A549 (cell line): Measurements from ENCODE around the gene ZNF618.

Source experiments
- CHD4 ChIP-seq: fragments of 200-600 bp; sonication (generic); IDR thresholded peaks from 2 replicates; pipeline ENCODE4 v1.6.1; 2016; ENCODE audit warnings: antibody characterized with exemption, mild to moderate bottlenecking, borderline replicate concordance
- JUN ChIP-seq, 2 experiments: fragments of >200 bp; sonication (Bioruptor Twin); formaldehyde crosslinking; IDR thresholded peaks; 2 replicates in 1 of 2; 3 replicates in 1 of 2; pipeline ENCODE4 v1.6.1; 2016 to 2017
- MAZ ChIP-seq: fragments of 150-350 bp; IDR thresholded peaks from 2 replicates; pipeline ENCODE4 v1.6.1; 2014; ENCODE audit warnings: antibody characterized with exemption, low read depth, low read length, borderline replicate concordance
- MYC ChIP-seq: IDR thresholded peaks from 2 replicates; pipeline ENCODE4 v1.6.1; 2012; ENCODE audit warnings: mild to moderate bottlenecking, inconsistent platforms, low read length, improper control_type of control experiment, borderline replicate concordance
- NFE2L2 ChIP-seq: fragments of 150-350 bp; conservative IDR thresholded peaks from 2 replicates; pipeline ENCODE4 v1.6.1; 2014; ENCODE audit warnings: low read length
- POLR2A ChIP-seq: IDR thresholded peaks from 2 replicates; pipeline ENCODE4 v1.6.1; 2012; ENCODE audit warnings: mild to moderate bottlenecking, low read length
- RCOR1 ChIP-seq: fragments of 150-350 bp; IDR thresholded peaks from 2 replicates; pipeline ENCODE4 v1.6.1; 2014; ENCODE audit warnings: antibody characterized with exemption, low read length, low read depth
- RFX5 ChIP-seq: fragments of 450-650 bp; IDR thresholded peaks from 2 replicates; pipeline ENCODE4 v1.7.1; 2014; ENCODE audit warnings: antibody characterized with exemption, mild to moderate bottlenecking, moderate library complexity
- RNF2 ChIP-seq: fragments of 200-600 bp; sonication (generic); IDR thresholded peaks from 2 replicates; pipeline ENCODE4 v1.6.1; 2016; ENCODE audit warnings: low read depth, mild to moderate bottlenecking, antibody characterized with exemption, moderate library complexity, borderline replicate concordance
- TF ChIP-seq, protein P1 (sequence below): fragments of >200 bp; sonication (Bioruptor Twin); formaldehyde crosslinking; IDR thresholded peaks from 3 replicates; pipeline ENCODE4 v1.5.1; 2016
- TF ChIP-seq, protein P2 (sequence below): fragments of 200-600 bp; sonication (generic); IDR thresholded peaks from 2 replicates; pipeline ENCODE4 v1.6.1; 2016; ENCODE audit warnings: antibody characterized with exemption, mild to moderate bottlenecking, moderate library complexity
- TF ChIP-seq, protein P3 (sequence below): fragments of 450-650 bp; IDR thresholded peaks from 2 replicates; pipeline ENCODE4 v1.6.1; 2014; ENCODE audit warnings: antibody characterized with exemption

DNA sequence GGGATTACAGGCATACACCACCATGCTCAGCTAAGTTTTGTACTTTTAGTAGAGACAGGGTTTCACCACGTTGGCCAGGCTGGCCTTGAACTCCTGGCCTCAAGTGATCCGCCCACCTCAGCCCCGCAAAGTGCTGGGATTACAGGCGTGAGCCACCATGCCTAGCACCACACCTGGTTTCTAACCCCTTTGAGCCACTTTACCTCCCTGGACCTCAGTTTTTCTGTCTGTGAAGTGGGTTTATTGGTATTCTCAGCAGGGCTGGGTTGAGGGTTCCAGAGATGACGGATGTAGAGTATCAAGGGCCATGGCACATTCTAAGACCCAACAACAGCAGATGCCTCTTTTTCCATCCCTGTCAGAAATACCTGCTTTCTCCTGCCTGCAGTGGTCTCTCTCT lies 163.4 kb downstream of the ZNF618 start:
- TF ChIP-seq RFX5 (no peak), POLR2A (no peak), JUN (IDR thresholded peaks at IDR 0.05) (no peak), NFE2L2 (no peak), MYC (no peak), RCOR1 (no peak), MAZ (no peak), CHD4 (no peak), RNF2 (no peak)
- TF ChIP-seq, protein P1, sequence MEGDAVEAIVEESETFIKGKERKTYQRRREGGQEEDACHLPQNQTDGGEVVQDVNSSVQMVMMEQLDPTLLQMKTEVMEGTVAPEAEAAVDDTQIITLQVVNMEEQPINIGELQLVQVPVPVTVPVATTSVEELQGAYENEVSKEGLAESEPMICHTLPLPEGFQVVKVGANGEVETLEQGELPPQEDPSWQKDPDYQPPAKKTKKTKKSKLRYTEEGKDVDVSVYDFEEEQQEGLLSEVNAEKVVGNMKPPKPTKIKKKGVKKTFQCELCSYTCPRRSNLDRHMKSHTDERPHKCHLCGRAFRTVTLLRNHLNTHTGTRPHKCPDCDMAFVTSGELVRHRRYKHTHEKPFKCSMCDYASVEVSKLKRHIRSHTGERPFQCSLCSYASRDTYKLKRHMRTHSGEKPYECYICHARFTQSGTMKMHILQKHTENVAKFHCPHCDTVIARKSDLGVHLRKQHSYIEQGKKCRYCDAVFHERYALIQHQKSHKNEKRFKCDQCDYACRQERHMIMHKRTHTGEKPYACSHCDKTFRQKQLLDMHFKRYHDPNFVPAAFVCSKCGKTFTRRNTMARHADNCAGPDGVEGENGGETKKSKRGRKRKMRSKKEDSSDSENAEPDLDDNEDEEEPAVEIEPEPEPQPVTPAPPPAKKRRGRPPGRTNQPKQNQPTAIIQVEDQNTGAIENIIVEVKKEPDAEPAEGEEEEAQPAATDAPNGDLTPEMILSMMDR: no peak
- TF ChIP-seq, protein P2, sequence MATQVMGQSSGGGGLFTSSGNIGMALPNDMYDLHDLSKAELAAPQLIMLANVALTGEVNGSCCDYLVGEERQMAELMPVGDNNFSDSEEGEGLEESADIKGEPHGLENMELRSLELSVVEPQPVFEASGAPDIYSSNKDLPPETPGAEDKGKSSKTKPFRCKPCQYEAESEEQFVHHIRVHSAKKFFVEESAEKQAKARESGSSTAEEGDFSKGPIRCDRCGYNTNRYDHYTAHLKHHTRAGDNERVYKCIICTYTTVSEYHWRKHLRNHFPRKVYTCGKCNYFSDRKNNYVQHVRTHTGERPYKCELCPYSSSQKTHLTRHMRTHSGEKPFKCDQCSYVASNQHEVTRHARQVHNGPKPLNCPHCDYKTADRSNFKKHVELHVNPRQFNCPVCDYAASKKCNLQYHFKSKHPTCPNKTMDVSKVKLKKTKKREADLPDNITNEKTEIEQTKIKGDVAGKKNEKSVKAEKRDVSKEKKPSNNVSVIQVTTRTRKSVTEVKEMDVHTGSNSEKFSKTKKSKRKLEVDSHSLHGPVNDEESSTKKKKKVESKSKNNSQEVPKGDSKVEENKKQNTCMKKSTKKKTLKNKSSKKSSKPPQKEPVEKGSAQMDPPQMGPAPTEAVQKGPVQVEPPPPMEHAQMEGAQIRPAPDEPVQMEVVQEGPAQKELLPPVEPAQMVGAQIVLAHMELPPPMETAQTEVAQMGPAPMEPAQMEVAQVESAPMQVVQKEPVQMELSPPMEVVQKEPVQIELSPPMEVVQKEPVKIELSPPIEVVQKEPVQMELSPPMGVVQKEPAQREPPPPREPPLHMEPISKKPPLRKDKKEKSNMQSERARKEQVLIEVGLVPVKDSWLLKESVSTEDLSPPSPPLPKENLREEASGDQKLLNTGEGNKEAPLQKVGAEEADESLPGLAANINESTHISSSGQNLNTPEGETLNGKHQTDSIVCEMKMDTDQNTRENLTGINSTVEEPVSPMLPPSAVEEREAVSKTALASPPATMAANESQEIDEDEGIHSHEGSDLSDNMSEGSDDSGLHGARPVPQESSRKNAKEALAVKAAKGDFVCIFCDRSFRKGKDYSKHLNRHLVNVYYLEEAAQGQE: no peak
- TF ChIP-seq, protein P3, sequence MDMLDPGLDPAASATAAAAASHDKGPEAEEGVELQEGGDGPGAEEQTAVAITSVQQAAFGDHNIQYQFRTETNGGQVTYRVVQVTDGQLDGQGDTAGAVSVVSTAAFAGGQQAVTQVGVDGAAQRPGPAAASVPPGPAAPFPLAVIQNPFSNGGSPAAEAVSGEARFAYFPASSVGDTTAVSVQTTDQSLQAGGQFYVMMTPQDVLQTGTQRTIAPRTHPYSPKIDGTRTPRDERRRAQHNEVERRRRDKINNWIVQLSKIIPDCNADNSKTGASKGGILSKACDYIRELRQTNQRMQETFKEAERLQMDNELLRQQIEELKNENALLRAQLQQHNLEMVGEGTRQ: no peak
